Hematopoietic multipotent progenitor cell treated with erythropoietin and hydrocortisone succinate and interleukin-3 and kit ligand, for 17 days (in vitro differentiated cells): ENCODE data around the gene ACTR6.
"Not testable (repeated sequence)": the region's sequence is repeated elsewhere in the genome, so short reads cannot be mapped to it uniquely, and the experiment has no call there.

Source experiments
- DNase-seq: peaks from one replicate; pipeline ENCODE4 v3.0.0-alpha.2; 2015; ENCODE audit warnings: low spot score

ACTR6 gene

GRCh38 chr12:100185361-100185894, 15.2 kb upstream of the ACTR6 start:
- DNase-seq, result no peak

GRCh38 chr12:100186071-100186470, 14.5 kb upstream of the ACTR6 start:
- no peak for DNase-seq

GRCh38 chr12:100187068-100187467, 13.5 kb upstream of the ACTR6 start:
- no peak for DNase-seq

GRCh38 chr12:100187857-100188519, 12.6 kb upstream of the ACTR6 start:
- no peak for DNase-seq

- not testable (repeated sequence) for DNase-seq
Observed at GRCh38 chr12:100188888-100189635, 11.6 kb upstream of the ACTR6 start.

- DNase-seq, result no peak
Observed at GRCh38 chr12:100189636-100190394, 10.8 kb upstream of the ACTR6 start.

- DNase-seq, result no peak
Observed at GRCh38 chr12:100193085-100193484, 7.5 kb upstream of the ACTR6 start.

- DNase-seq, result no peak
Observed at GRCh38 chr12:100197486-100197885, 3.1 kb upstream of the ACTR6 start.

- DNase-seq, result no peak
Observed at GRCh38 chr12:100199023-100199346, 1.6 kb upstream of the ACTR6 start.

- peak; percentile 54 for DNase-seq
Observed at GRCh38 chr12:100199347-100200149, 1.1 kb upstream of the ACTR6 start.

- no peak for DNase-seq
Observed at GRCh38 chr12:100201604-100202423, 1.2 kb downstream of the ACTR6 start.

- DNase-seq, result no peak
Observed at GRCh38 chr12:100207311-100207710, 6.7 kb downstream of the ACTR6 start.

- DNase-seq, result no peak
Observed at GRCh38 chr12:100208834-100209233, 8.2 kb downstream of the ACTR6 start.

GRCh38 chr12:100211698-100212097, 11.1 kb downstream of the ACTR6 start:
- no peak for DNase-seq

GRCh38 chr12:100213016-100213891, 12.6 kb downstream of the ACTR6 start:
- no peak for DNase-seq

GRCh38 chr12:100214518-100214917, 13.9 kb downstream of the ACTR6 start:
- no peak for DNase-seq

- DNase-seq, result no peak
Observed at GRCh38 chr12:100215209-100215608, 14.6 kb downstream of the ACTR6 start.

- no peak for DNase-seq
Observed at GRCh38 chr12:100216337-100216736, 15.7 kb downstream of the ACTR6 start.

- DNase-seq, result no peak
Observed at GRCh38 chr12:100219328-100220109, 18.9 kb downstream of the ACTR6 start.
